CD4-positive, alpha-beta T cell (primary cell): ENCODE data around the gene TTC34. TPM values are rescaled to one million over a fixed set of nuclear protein-coding genes. Genes with fewer than 3 reads are reported as not detected.
"Not testable (repeated sequence)": the region's sequence is repeated elsewhere in the genome, so short reads cannot be mapped to it uniquely, and the experiment has no call there.

Experiments used
- ATAC-seq: fragments of 200-7000 bp; cut with Tn5 transposase; one replicate; pipeline ENCODE4 v1.10.0; 2022; ENCODE audit warnings: mild to moderate bottlenecking; ENCODE audit not compliant: poor library complexity
- CTCF ChIA-PET: fragments of 350-600 bp; sonication (Branson Sonifier 250); formaldehyde crosslinking; loops from one replicate; lab custom pipeline; 2021; ENCODE audit warnings: antibody characterized with exemption, inconsistent platforms; lab: Charles Lee
- POLR2A ChIA-PET: fragments of 350-600 bp; sonication (Branson Sonifier 250); formaldehyde crosslinking; loops from one replicate; lab custom pipeline; 2021; ENCODE audit warnings: antibody characterized with exemption, inconsistent platforms; lab: Charles Lee
- DNase-seq, 14 experiments: peaks; one replicate each; pipeline ENCODE4 v3.0.0-alpha.2; 2013 to 2020; ENCODE audit warnings: mixed read lengths in 2 of 14
- H3K27ac ChIP-seq, 2 donors: one replicate each; pipeline versions ENCODE4 v1.5.1 to v1.7.0; 2013; ENCODE audit warnings: low read length in 2 of 2, low read depth in 1 of 2, mild to moderate bottlenecking in 1 of 2
- H3K27me3 ChIP-seq, 2 experiments: 1 replicate in 1 of 2; 2 replicates in 1 of 2; pipeline versions ENCODE4 v1.6.1 to v1.7.0; 2013; ENCODE audit warnings: low read length in 2 of 2, control low read depth in 1 of 2, mild to moderate bottlenecking in 1 of 2, moderate library complexity in 1 of 2; ENCODE audit not compliant: insufficient read depth in 2 of 2, control insufficient read depth in 1 of 2
- H3K36me3 ChIP-seq: one replicate; pipeline ENCODE4 v1.6.1; 2013; ENCODE audit warnings: low read length, control low read depth; ENCODE audit not compliant: insufficient read depth
- H3K4me1 ChIP-seq: one replicate; pipeline ENCODE4 v1.6.1; 2013; ENCODE audit warnings: low read length, control low read depth; ENCODE audit not compliant: insufficient read depth
- H3K4me3 ChIP-seq: one replicate; pipeline ENCODE4 v1.5.1; 2013; ENCODE audit warnings: mild to moderate bottlenecking, low read length, moderate library complexity
- H3K9me3 ChIP-seq, 2 experiments: 1 replicate in 1 of 2; 2 replicates in 1 of 2; pipeline versions ENCODE4 v1.6.1 to v1.7.0; 2013; ENCODE audit warnings: low read length in 2 of 2, mild to moderate bottlenecking in 2 of 2, control low read depth in 1 of 2, moderate library complexity in 1 of 2; ENCODE audit not compliant: control insufficient read depth in 1 of 2, insufficient read depth in 1 of 2
- H3K27ac Mint-ChIP-seq: one replicate; pipeline ENCODE4 v1.8.0; 2020; ENCODE audit warnings: mixed read lengths
- H3K27me3 Mint-ChIP-seq: one replicate; pipeline ENCODE4 v1.8.0; 2021; ENCODE audit warnings: mixed read lengths
- H3K36me3 Mint-ChIP-seq: one replicate; pipeline ENCODE4 v1.8.0; 2021; ENCODE audit warnings: low read depth, mixed read lengths
- H3K4me1 Mint-ChIP-seq: one replicate; pipeline ENCODE4 v1.8.0; 2021; ENCODE audit warnings: low read depth, mixed read lengths
- H3K4me3 Mint-ChIP-seq: one replicate; pipeline ENCODE4 v1.8.0; 2020; ENCODE audit warnings: mild to moderate bottlenecking, mixed read lengths
- H3K9me3 Mint-ChIP-seq: one replicate; pipeline ENCODE4 v1.8.0; 2020; ENCODE audit warnings: mixed read lengths
- intact Hi-C, 2 experiments: fragments of 100-400 bp; cut with DNase I in 1 of 2; cut with micrococcal nuclease in 1 of 2; formaldehyde crosslinking; loops; one replicate each; pipeline versions ENCODE4 v1.15.1 to v1.9.0; 2023 to 2025; cut with DNase I, micrococcal nuclease
- total RNA-seq, 174 experiments: library from RNA in 2 of 174; stranded (reverse) in 2 of 174; gene quantifications; one replicate each; pipeline ENCODE4 v1.2.3 and lab custom pipeline; 2021 to 2026

The TTC34 gene
- total RNA-seq, 2 experiments from 2014 or later: 1.3 TPM

DNA sequence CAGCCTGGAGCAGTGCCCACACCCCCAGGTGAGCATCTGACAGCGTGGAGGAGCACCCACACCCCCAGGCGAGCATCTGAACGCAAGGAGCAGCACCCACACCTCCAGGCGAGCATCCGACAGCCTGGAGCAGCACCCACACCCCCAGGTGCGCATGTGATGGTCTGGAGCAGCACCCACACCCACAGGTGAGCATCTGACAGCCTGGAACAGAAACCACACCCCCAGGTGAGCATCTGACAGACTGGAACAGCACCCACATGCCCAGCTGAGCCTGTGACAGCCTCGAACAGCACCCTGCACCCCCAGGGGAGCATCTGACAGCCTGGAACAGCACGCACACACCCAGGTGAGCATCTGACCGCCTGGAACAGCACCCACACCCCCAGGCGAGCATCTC, 46.9 kb downstream of the TTC34 start:
- H3K4me1 Mint-ChIP-seq, intact Hi-C loops, H3K4me3 Mint-ChIP-seq, H3K4me1 ChIP-seq, POLR2A ChIA-PET, CTCF ChIA-PET, H3K27ac ChIP-seq, H3K36me3 Mint-ChIP-seq, ATAC-seq, H3K27me3 Mint-ChIP-seq, H3K27ac Mint-ChIP-seq, H3K36me3 ChIP-seq, H3K4me3 ChIP-seq, H3K9me3 ChIP-seq, H3K9me3 Mint-ChIP-seq, H3K27me3 ChIP-seq, DNase-seq: not testable (repeated sequence)

DNA sequence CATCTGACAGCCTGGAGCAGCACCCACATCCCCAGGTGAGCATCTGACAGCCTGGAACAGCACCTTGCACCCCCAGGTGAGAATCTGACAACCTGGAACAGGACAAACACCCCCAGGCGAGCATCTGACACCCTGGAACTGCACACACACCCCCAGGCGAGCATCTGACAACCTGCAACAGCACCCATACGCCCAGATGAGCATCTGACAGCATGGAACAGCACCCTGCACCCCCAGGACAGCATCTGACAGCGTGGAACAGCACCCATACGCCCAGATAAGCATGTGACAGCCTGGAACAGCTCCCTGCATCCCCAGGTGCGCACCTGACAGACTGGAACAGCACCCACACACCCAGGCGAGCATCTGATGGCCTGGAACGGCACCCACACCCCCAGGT, 49.0 kb downstream of the TTC34 start:
- POLR2A ChIA-PET, H3K27ac Mint-ChIP-seq, H3K9me3 ChIP-seq, H3K4me1 Mint-ChIP-seq, H3K4me3 ChIP-seq, DNase-seq, H3K36me3 Mint-ChIP-seq, H3K27ac ChIP-seq, H3K9me3 Mint-ChIP-seq, H3K27me3 Mint-ChIP-seq, H3K4me1 ChIP-seq, ATAC-seq, H3K4me3 Mint-ChIP-seq, CTCF ChIA-PET, intact Hi-C loops, H3K36me3 ChIP-seq, H3K27me3 ChIP-seq: not testable (repeated sequence)

DNA sequence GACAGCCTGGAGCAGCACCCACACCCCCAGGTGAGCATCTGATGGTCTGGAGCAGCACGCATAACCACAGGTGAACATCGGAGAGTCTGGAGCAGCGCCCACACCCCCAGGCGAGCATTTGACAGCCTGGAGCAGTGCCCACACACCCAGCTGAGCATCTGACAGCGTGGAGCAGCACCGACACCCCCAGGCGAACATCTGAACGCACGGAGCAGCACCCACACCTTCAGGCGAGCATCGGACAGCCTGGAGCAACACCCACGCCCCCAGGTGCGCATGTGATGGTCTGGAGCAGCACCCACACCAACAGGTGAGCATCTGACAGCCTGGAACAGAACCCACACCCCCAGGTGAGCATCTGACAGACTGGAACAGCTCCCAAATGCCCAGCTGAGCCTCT, 49.6 kb downstream of the TTC34 start:
- H3K4me3 Mint-ChIP-seq, DNase-seq, H3K36me3 Mint-ChIP-seq, intact Hi-C loops, H3K27ac Mint-ChIP-seq, H3K4me1 Mint-ChIP-seq, H3K27me3 ChIP-seq, H3K27me3 Mint-ChIP-seq, H3K9me3 Mint-ChIP-seq, H3K4me3 ChIP-seq, CTCF ChIA-PET, ATAC-seq, POLR2A ChIA-PET, H3K9me3 ChIP-seq, H3K36me3 ChIP-seq, H3K27ac ChIP-seq, H3K4me1 ChIP-seq: not testable (repeated sequence)

DNA sequence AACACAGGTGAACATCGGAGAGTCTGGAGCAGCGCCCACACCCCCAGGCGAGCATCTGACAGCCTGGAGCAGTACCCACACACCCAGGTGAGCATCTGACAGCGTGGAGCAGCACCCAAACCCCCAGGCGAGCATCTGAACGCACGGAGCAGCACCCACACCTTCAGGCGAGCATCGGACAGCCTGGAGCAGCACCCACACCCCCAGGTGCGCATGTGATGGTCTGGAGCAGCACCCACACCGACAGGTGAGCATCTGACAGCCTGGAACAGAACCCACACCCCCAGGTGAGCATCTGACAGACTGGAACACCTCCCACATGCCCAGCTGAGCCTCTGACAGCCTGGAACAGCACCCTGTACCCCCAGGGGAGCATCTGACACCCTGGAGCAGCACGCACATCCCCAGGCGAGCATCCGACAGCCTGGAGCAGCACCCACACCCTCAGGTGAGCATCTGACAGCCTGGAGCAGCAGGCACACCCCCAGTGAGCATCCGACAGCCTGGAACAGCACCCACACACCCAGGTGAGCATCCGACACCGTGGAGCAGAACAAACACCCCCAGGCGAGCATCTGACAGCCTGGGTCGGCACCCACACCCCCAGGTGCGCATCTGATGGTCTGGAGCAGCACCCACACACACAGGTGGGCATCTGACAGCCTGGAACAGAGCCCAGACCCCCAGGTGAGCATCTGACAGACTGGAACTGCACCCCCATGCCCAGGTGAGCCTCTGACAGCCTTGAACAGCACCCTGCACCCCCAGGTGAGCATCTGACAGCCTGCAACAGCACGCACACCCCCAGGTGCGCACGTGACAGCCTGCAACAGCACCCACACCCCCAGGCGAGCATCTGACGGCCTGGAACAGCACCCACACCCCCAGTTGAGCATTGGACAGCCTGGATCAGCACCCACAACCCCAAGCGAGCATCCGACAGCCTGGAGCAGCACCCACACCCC, 50.4 kb downstream of the TTC34 start:
- H3K4me3 Mint-ChIP-seq, H3K27me3 Mint-ChIP-seq, H3K27ac Mint-ChIP-seq, H3K27ac ChIP-seq, DNase-seq, H3K36me3 ChIP-seq, H3K9me3 ChIP-seq, intact Hi-C loops, H3K9me3 Mint-ChIP-seq, H3K4me1 Mint-ChIP-seq, ATAC-seq, POLR2A ChIA-PET, H3K4me3 ChIP-seq, H3K4me1 ChIP-seq, H3K27me3 ChIP-seq, H3K36me3 Mint-ChIP-seq, CTCF ChIA-PET: not testable (repeated sequence)

GRCh38 chr1:2750041-2750680, 51.3 kb downstream of the TTC34 start:
- H3K27ac Mint-ChIP-seq, H3K9me3 Mint-ChIP-seq, CTCF ChIA-PET: not testable (repeated sequence)

DNA sequence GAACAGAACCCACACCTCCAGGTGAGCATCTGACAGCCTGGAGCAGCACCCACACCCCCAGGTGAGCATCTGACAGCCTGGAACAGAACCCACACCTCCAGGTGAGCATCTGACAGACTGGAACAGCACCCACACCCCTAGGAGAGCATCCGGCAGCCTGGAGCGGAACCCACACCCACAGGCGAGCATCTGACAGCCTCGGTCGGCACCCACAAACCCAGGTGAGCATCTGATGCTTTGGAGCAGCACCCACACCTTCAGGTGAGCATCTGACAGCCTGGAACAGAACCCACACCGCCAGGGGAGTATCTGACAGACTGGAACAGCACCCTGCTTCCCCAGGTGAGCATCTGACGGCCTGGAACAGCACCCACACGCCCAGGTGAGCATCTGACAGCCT, 52.9 kb downstream of the TTC34 start:
- H3K4me3 ChIP-seq, H3K4me1 ChIP-seq, H3K9me3 ChIP-seq, POLR2A ChIA-PET, H3K36me3 ChIP-seq, H3K27ac ChIP-seq, H3K9me3 Mint-ChIP-seq, ATAC-seq, H3K36me3 Mint-ChIP-seq, DNase-seq, H3K4me3 Mint-ChIP-seq, H3K27me3 Mint-ChIP-seq, H3K4me1 Mint-ChIP-seq, H3K27me3 ChIP-seq, CTCF ChIA-PET, H3K27ac Mint-ChIP-seq, intact Hi-C loops: not testable (repeated sequence)

More at GRCh38 chr1:2750041-2750680, 51.3 kb downstream of the TTC34 start:
- ATAC-seq, H3K36me3 Mint-ChIP-seq, DNase-seq, H3K27me3 Mint-ChIP-seq, H3K9me3 ChIP-seq, H3K4me3 ChIP-seq, H3K4me3 Mint-ChIP-seq, H3K4me1 ChIP-seq, H3K36me3 ChIP-seq, H3K27ac ChIP-seq, H3K27me3 ChIP-seq, intact Hi-C loops, H3K4me1 Mint-ChIP-seq, POLR2A ChIA-PET: not testable (repeated sequence)

GRCh38 chr1:2694796-2695195, 106.7 kb downstream of the TTC34 start:
- CTCF ChIA-PET, H3K36me3 Mint-ChIP-seq, H3K9me3 ChIP-seq, H3K27me3 ChIP-seq, H3K4me1 Mint-ChIP-seq, H3K4me3 Mint-ChIP-seq, POLR2A ChIA-PET, H3K27me3 Mint-ChIP-seq, H3K36me3 ChIP-seq, ATAC-seq, H3K27ac ChIP-seq, H3K27ac Mint-ChIP-seq, H3K4me1 ChIP-seq, intact Hi-C loops, H3K9me3 Mint-ChIP-seq, H3K4me3 ChIP-seq, DNase-seq: not testable (repeated sequence)
